ENCODE data around the gene IER2. TPM values are rescaled to one million over a fixed set of nuclear protein-coding genes. Genes with fewer than 3 reads are reported as not detected.

The IER2 gene
- total and polyA plus RNA-seq, 9 of the 15 experiments (the other 6 are each of a cell fraction or from before 2014, with no cell fraction given): 4.5 to 205 (median 23.7) TPM

GRCh38 chr19:13172346-13173138 lies 22.3 kb downstream of the IER2 start:
- in situ Hi-C loops (cut with MboI) (no loop called here), intact Hi-C loops (cut with micrococcal nuclease) (no loop called here)
- BruUV-seq (replicated peaks): no TSS peak
- 36% methylated on average over 11 of the region's 18 CpGs for WGBS (ENCODE audit: insufficient coverage, low coverage, missing lambda C conversion rate)
- Histone ChIP-seq H2AFZ (ENCODE audit: low read depth, low read length) (peak overlapping the region; percentile 54; the same call in 1 of the 2 replicates), H3K9me1 (ENCODE audit: control insufficient read depth, insufficient read depth, low read length) (no peaks in the 10 kb centered on the region), H3K27ac (ENCODE audit: extremely low read depth, low read depth, low read length) (no peak overlapping the region; the same call in 2 of the 3 replicates), H3K79me2 (ENCODE audit: control insufficient read depth, insufficient read depth, low read length) (no peaks in the 10 kb centered on the region), H3K4me3 (no peak overlapping the region), H3K4me2 (ENCODE audit: insufficient read depth, low read length) (peak overlapping the region; percentile 13; the same call in 1 of the 2 replicates), H3K9me3 (replicated peaks; ENCODE audit: control insufficient read depth, insufficient read depth, low read depth, low read length) (no peaks in the 10 kb centered on the region), H4K20me1 (replicated peaks; ENCODE audit: control insufficient read depth, insufficient read depth, low read length) (no peaks in the 10 kb centered on the region), H3K27me3 (ENCODE audit: control insufficient read depth in 2 of 2, insufficient read depth in 2 of 2, low read length in 2 of 2) (no peaks in the 10 kb centered on the region), H3K4me1 (replicated peaks in 1 of 2; ENCODE audit: control insufficient read depth in 2 of 2, insufficient read depth in 2 of 2, low read length in 2 of 2) (peaks cover 11 to 28% of the 10 kb centered on the region in 2 experiments; a peak in 3 of 5 replicates), H3K9ac (ENCODE audit: insufficient read depth in 1 of 2, low read depth in 2 of 2, low read length in 2 of 2) (peak overlapping the region; percentile 31 to 87; a peak in 3 of 4 replicates), H3K36me3 (ENCODE audit: control insufficient read depth, insufficient read depth, low read length) (no peaks in the 10 kb centered on the region)
- peak; percentile 18; the same call in 2 of the 3 replicates for ATAC-seq
- peak; percentile 94 for FAIRE-seq
- POLR2A ChIA-PET: no interaction called here
- CTCF ChIA-PET (ENCODE audit: low intra/inter-chr PET ratio): no interaction called here
- DNase-seq (ENCODE audit: extremely low read depth in 1 of 4, low spot score in 3 of 4): peak; percentile 58 to 78 (median 68)
- TF ChIP-seq VEZF1 (CRISPR knock-in tag; IDR thresholded peaks at IDR 0.05) (peak; percentile 37; the same call in 1 of the 2 replicates), ARID3A (IDR thresholded peaks at IDR 0.05; ENCODE audit: borderline replicate concordance, low read depth, low read length) (no peak), JUN (IDR thresholded peaks at IDR 0.05; ENCODE audit: borderline replicate concordance, low read depth, low read length) (peak; percentile 74; the same call in 1 of the 2 replicates), JUN (CRISPR knock-in tag; IDR thresholded peaks at IDR 0.05; ENCODE audit: borderline replicate concordance) (no peak), ATF7 (IDR thresholded peaks at IDR 0.05) (0 out of 2 replicates have a peak, but pooled peaks have one; percentile 41), MYNN (IDR thresholded peaks at IDR 0.05) (peak; percentile 50; the same call in 1 of the 2 replicates), MYNN (CRISPR knock-in tag; IDR thresholded peaks at IDR 0.05) (no peak), MNT (conservative IDR thresholded peaks at IDR 0.05) (peak in 1 of 2 experiments; percentile 53; a peak in 2 of 4 replicates), CTBP1 (IDR thresholded peaks at IDR 0.05; ENCODE audit: borderline replicate concordance) (peak; percentile 99), MTA3 (IDR thresholded peaks at IDR 0.05; ENCODE audit: borderline replicate concordance) (0 out of 2 replicates have a peak, but pooled peaks have one; percentile 34), NFE2 (IDR thresholded peaks at IDR 0.05; ENCODE audit: low read depth) (no peak), NR2C2 (CRISPR knock-in tag; IDR thresholded peaks at IDR 0.05) (peak; percentile 31; the same call in 1 of the 2 replicates), NR2C2 (tag; IDR thresholded peaks at IDR 0.05) (peak; percentile 90), MTA1 (IDR thresholded peaks at IDR 0.05; ENCODE audit: borderline replicate concordance) (peak; percentile 64; the same call in 1 of the 2 replicates), MYC (IDR thresholded peaks at IDR 0.05; ENCODE audit: low read depth, low read length) (peak; percentile 67), MYC (CRISPR knock-in tag; IDR thresholded peaks at IDR 0.05; ENCODE audit: borderline replicate concordance, low read depth) (no peak), TEAD4 (IDR thresholded peaks at IDR 0.05; ENCODE audit: low read length) (0 out of 2 replicates have a peak, but pooled peaks have one; percentile 27), TEAD4 (CRISPR knock-in tag; IDR thresholded peaks at IDR 0.05; ENCODE audit: borderline replicate concordance) (no peak)
